ENCODE data around the gene TNFRSF19. TPM values are rescaled to one million over a fixed set of nuclear protein-coding genes. Genes with fewer than 3 reads are reported as not detected.
"Not testable (repeated sequence)": the region's sequence is repeated elsewhere in the genome, so short reads cannot be mapped to it uniquely, and the experiment has no call there.

Gene TNFRSF19
- polyA plus RNA-seq (2012; ENCODE audit: insufficient read depth, insufficient read length), result not detected

- no peak within 1 kb of the TSS for H3K4me3 ChIP-seq (ENCODE audit: low read length)
- no peak for DNase-seq (ENCODE audit: low read depth, low spot score)
Observed at GRCh38 chr13:23570099-23570920, at the start of gene TNFRSF19. TSS of gene TNFRSF19 (plus strand) at chr13:23570412. CDS start at chr13:23590184, 19,772 bp downstream.

- not testable (repeated sequence) for DNase-seq (ENCODE audit: low read depth, low spot score); H3K4me3 ChIP-seq (ENCODE audit: low read length)
Observed at GRCh38 chr13:23529926-23530325, 40.3 kb upstream of the TNFRSF19 start.

GRCh38 chr13:23531446-23531845 is 38.8 kb upstream of the TNFRSF19 start:
- no peak overlapping the region for H3K4me3 ChIP-seq (ENCODE audit: low read length)
- no peak for DNase-seq (ENCODE audit: low read depth, low spot score)

GRCh38 chr13:23534090-23534489 is 36.1 kb upstream of the TNFRSF19 start:
- no peak overlapping the region for H3K4me3 ChIP-seq (ENCODE audit: low read length)
- DNase-seq (ENCODE audit: low read depth, low spot score), result no peak

- H3K4me3 ChIP-seq (ENCODE audit: low read length), result no peak overlapping the region
- no peak for DNase-seq (ENCODE audit: low read depth, low spot score)
Observed at GRCh38 chr13:23541221-23541824, 28.9 kb upstream of the TNFRSF19 start.

GRCh38 chr13:23544668-23545067 is 25.5 kb upstream of the TNFRSF19 start:
- H3K4me3 ChIP-seq (ENCODE audit: low read length), result no peak overlapping the region
- DNase-seq (ENCODE audit: low read depth, low spot score), result no peak

GRCh38 chr13:23547000-23547590 is 23.1 kb upstream of the TNFRSF19 start:
- H3K4me3 ChIP-seq (ENCODE audit: low read length), result no peak overlapping the region
- no peak for DNase-seq (ENCODE audit: low read depth, low spot score)

GRCh38 chr13:23549724-23550123 is 20.5 kb upstream of the TNFRSF19 start:
- no peak for DNase-seq (ENCODE audit: low read depth, low spot score)
- H3K4me3 ChIP-seq (ENCODE audit: low read length), result no peak overlapping the region

- no peak overlapping the region for H3K4me3 ChIP-seq (ENCODE audit: low read length)
- DNase-seq (ENCODE audit: low read depth, low spot score), result no peak
Observed at GRCh38 chr13:23550163-23550562, 20.0 kb upstream of the TNFRSF19 start.

- DNase-seq (ENCODE audit: low read depth, low spot score), result no peak
Observed at GRCh38 chr13:23551213-23552008, 18.8 kb upstream of the TNFRSF19 start.

GRCh38 chr13:23552171-23552570 is 18.0 kb upstream of the TNFRSF19 start:
- no peak for DNase-seq (ENCODE audit: low read depth, low spot score)
- H3K4me3 ChIP-seq (ENCODE audit: low read length), result no peak overlapping the region

More at GRCh38 chr13:23551213-23552008, 18.8 kb upstream of the TNFRSF19 start:
- no peak overlapping the region for H3K4me3 ChIP-seq (ENCODE audit: low read length)

GRCh38 chr13:23552661-23553060 is 17.6 kb upstream of the TNFRSF19 start:
- no peak overlapping the region for H3K4me3 ChIP-seq (ENCODE audit: low read length)
- no peak for DNase-seq (ENCODE audit: low read depth, low spot score)

GRCh38 chr13:23554000-23554399 is 16.2 kb upstream of the TNFRSF19 start:
- no peak overlapping the region for H3K4me3 ChIP-seq (ENCODE audit: low read length)
- DNase-seq (ENCODE audit: low read depth, low spot score), result no peak

GRCh38 chr13:23557043-23557442 is 13.2 kb upstream of the TNFRSF19 start:
- no peak overlapping the region for H3K4me3 ChIP-seq (ENCODE audit: low read length)
- DNase-seq (ENCODE audit: low read depth, low spot score), result no peak

GRCh38 chr13:23557733-23558132 is 12.5 kb upstream of the TNFRSF19 start:
- DNase-seq (ENCODE audit: low read depth, low spot score), result no peak
- H3K4me3 ChIP-seq (ENCODE audit: low read length), result no peak overlapping the region

- peak; percentile 10 for DNase-seq (ENCODE audit: low read depth, low spot score)
Observed at GRCh38 chr13:23558675-23559536, 11.3 kb upstream of the TNFRSF19 start.

GRCh38 chr13:23560571-23561089 is 9.6 kb upstream of the TNFRSF19 start:
- no peak overlapping the region for H3K4me3 ChIP-seq (ENCODE audit: low read length)
- DNase-seq (ENCODE audit: low read depth, low spot score), result no peak

More at GRCh38 chr13:23558675-23559536, 11.3 kb upstream of the TNFRSF19 start:
- H3K4me3 ChIP-seq (ENCODE audit: low read length), result no peak overlapping the region

GRCh38 chr13:23561261-23561660 is 9.0 kb upstream of the TNFRSF19 start:
- no peak overlapping the region for H3K4me3 ChIP-seq (ENCODE audit: low read length)
- DNase-seq (ENCODE audit: low read depth, low spot score), result no peak
